IMR-90 (cell line): Measurements from ENCODE around the gene PLCB2. TPM values are rescaled to one million over a fixed set of nuclear protein-coding genes. Genes with fewer than 3 reads are reported as not detected.

Experiments
- ATAC-seq: fragments of 200-7000 bp; cut with Tn5 transposase; 2 replicates; pipeline ENCODE4 v1.9.1; 2020; ENCODE audit warnings: low read depth, mild to moderate bottlenecking, moderate library complexity
- BruUV-seq: library from RNA; stranded (reverse); fragments of 400-500 nt; replicated peaks from 2 replicates; lab custom pipeline; 2021; lab: Mats Ljungman, UMichigan
- CTCF ChIA-PET: fragments of 300-600 bp; formaldehyde crosslinking; extraction: SDS; loops from one replicate; lab custom pipeline; 2021; ENCODE audit warnings: antibody characterized with exemption; lab: Yijun Ruan, JAX
- POLR2A ChIA-PET: fragments of 300-600 bp; sonication (Branson Sonifier 250); formaldehyde crosslinking; loops from one replicate; lab custom pipeline; 2022; ENCODE audit warnings: antibody characterized with exemption; ENCODE audit not compliant: unreplicated experiment; lab: Charles Lee
- DNase-seq: peaks from one replicate; pipeline ENCODE4 v3.0.0; 2013
- H2AFZ ChIP-seq: replicated peaks from 2 replicates; pipeline ENCODE3; 2013; ENCODE audit warnings: low read length, mild to moderate bottlenecking; ENCODE audit not compliant: poor library complexity
- H2AK5ac ChIP-seq: 2 replicates; pipeline ENCODE4 v1.6.1; 2013; ENCODE audit warnings: low read depth, low read length, inconsistent platforms
- H2AK9ac ChIP-seq: replicated peaks from 2 replicates; pipeline ENCODE3; 2013; ENCODE audit warnings: mild to moderate bottlenecking, low read depth, low read length, moderate library complexity; ENCODE audit not compliant: poor library complexity
- H2BK120ac ChIP-seq: 2 replicates; pipeline ENCODE4 v1.6.1; 2013; ENCODE audit warnings: low read depth, low read length, inconsistent platforms
- H2BK15ac ChIP-seq: 3 replicates; pipeline ENCODE4 v1.6.1; 2013; ENCODE audit warnings: low read depth, low read length, inconsistent platforms
- H2BK20ac ChIP-seq: 2 replicates; pipeline ENCODE4 v1.6.1; 2013; ENCODE audit warnings: low read depth, mild to moderate bottlenecking, inconsistent platforms, low read length, moderate library complexity
- H2BK5ac ChIP-seq: 2 replicates; pipeline ENCODE4 v1.6.1; 2013; ENCODE audit warnings: mild to moderate bottlenecking, low read depth, low read length, inconsistent platforms; ENCODE audit not compliant: poor library complexity, severe bottlenecking
- H3K14ac ChIP-seq: replicated peaks from 2 replicates; pipeline ENCODE4 v1.6.1; 2013; ENCODE audit warnings: low read depth, low read length, inconsistent platforms
- H3K18ac ChIP-seq: 2 replicates; pipeline ENCODE4 v1.6.1; 2013; ENCODE audit warnings: low read depth, low read length, control low read depth
- H3K23ac ChIP-seq: 2 replicates; pipeline ENCODE4 v1.6.1; 2013; ENCODE audit warnings: low read depth, low read length, inconsistent platforms
- H3K27ac ChIP-seq: 2 replicates; pipeline ENCODE4 v1.5.1; 2013; ENCODE audit warnings: mild to moderate bottlenecking, control low read depth, low read length; ENCODE audit not compliant: insufficient read depth
- H3K27me3 ChIP-seq: 2 replicates; pipeline ENCODE4 v1.6.1; 2013; ENCODE audit warnings: low read length; ENCODE audit not compliant: control insufficient read depth, insufficient read depth
- H3K36me3 ChIP-seq: 2 replicates; pipeline ENCODE4 v1.6.1; 2013; ENCODE audit warnings: low read length, mixed read lengths; ENCODE audit not compliant: control insufficient read depth, insufficient read depth
- H3K4ac ChIP-seq: 2 replicates; pipeline ENCODE4 v1.6.1; 2013; ENCODE audit warnings: low read depth, low read length, inconsistent platforms
- H3K4me1 ChIP-seq: 2 replicates; pipeline ENCODE4 v1.6.1; 2013; ENCODE audit warnings: low read length, mixed read lengths; ENCODE audit not compliant: control insufficient read depth, insufficient read depth
- H3K4me2 ChIP-seq: 2 replicates; pipeline ENCODE4 v1.6.1; 2013; ENCODE audit warnings: low read depth, mild to moderate bottlenecking, control low read depth, low read length, moderate library complexity
- H3K4me3 ChIP-seq: 2 replicates; pipeline ENCODE4 v1.5.1; 2013; ENCODE audit warnings: low read depth, mild to moderate bottlenecking, control low read depth, low read length, moderate library complexity; ENCODE audit not compliant: insufficient read depth
- H3K56ac ChIP-seq: 2 replicates; pipeline ENCODE4 v1.6.1; 2013; ENCODE audit warnings: low read length, inconsistent platforms; ENCODE audit not compliant: insufficient read depth; ENCODE audit errors: extremely low read depth
- H3K79me1 ChIP-seq, 2 experiments: 2 replicates each; pipeline ENCODE4 v1.6.1; 2013; ENCODE audit warnings: low read length in 2 of 2, inconsistent platforms in 1 of 2, low read depth in 1 of 2
- H3K9ac ChIP-seq: 2 replicates; pipeline ENCODE4 v1.6.1; 2013; ENCODE audit warnings: low read depth, low read length, control low read depth
- H3K9me1 ChIP-seq: 2 replicates; pipeline ENCODE4 v1.6.1; 2013; ENCODE audit warnings: low read length, inconsistent platforms; ENCODE audit not compliant: insufficient read depth
- H3K9me3 ChIP-seq: 2 replicates; pipeline ENCODE4 v1.6.1; 2013; ENCODE audit warnings: low read length; ENCODE audit not compliant: control insufficient read depth, insufficient read depth
- H4K20me1 ChIP-seq: 2 replicates; pipeline ENCODE4 v1.6.1; 2013; ENCODE audit warnings: low read length, inconsistent platforms; ENCODE audit not compliant: insufficient read depth
- H4K5ac ChIP-seq: 2 replicates; pipeline ENCODE4 v1.6.1; 2013; ENCODE audit warnings: mild to moderate bottlenecking, low read depth, low read length, control low read depth
- H4K8ac ChIP-seq, 2 experiments: 2 replicates each; pipeline ENCODE4 v1.6.1; 2013; ENCODE audit warnings: low read depth in 2 of 2, low read length in 2 of 2, control low read depth in 1 of 2, inconsistent platforms in 1 of 2
- H4K91ac ChIP-seq: 2 replicates; pipeline ENCODE4 v1.6.1; 2013; ENCODE audit warnings: low read depth, low read length, inconsistent platforms; ENCODE audit not compliant: insufficient read depth
- BHLHE40 ChIP-seq: fragments of 150-350 bp; IDR thresholded peaks from 2 replicates; pipeline ENCODE4 v1.6.1; 2016; ENCODE audit warnings: mild to moderate bottlenecking, low read depth, low read length
- CHD1 ChIP-seq: IDR thresholded peaks from 2 replicates; pipeline ENCODE4 v1.6.1; 2012; ENCODE audit warnings: low read depth, low read length, improper control_type of control experiment
- FOS ChIP-seq: fragments of 150-350 bp; IDR thresholded peaks from 2 replicates; pipeline ENCODE4 v1.6.1; 2016; ENCODE audit warnings: low read depth, low read length
- MAFK ChIP-seq: IDR thresholded peaks from 2 replicates; pipeline ENCODE4 v1.6.1; 2012; ENCODE audit warnings: low read depth, low read length, improper control_type of control experiment
- MAZ ChIP-seq: IDR thresholded peaks from 2 replicates; pipeline ENCODE4 v1.6.1; 2012; ENCODE audit warnings: low read depth, mild to moderate bottlenecking, low read length, improper control_type of control experiment, moderate library complexity, borderline replicate concordance
- MXI1 ChIP-seq: IDR thresholded peaks from 2 replicates; pipeline ENCODE4 v1.6.1; 2012; ENCODE audit warnings: low read depth, mild to moderate bottlenecking, low read length, moderate library complexity, borderline replicate concordance
- POLR2A ChIP-seq: IDR thresholded peaks from 2 replicates; pipeline ENCODE4 v1.6.1; 2012; ENCODE audit warnings: mild to moderate bottlenecking, low read depth, low read length
- RCOR1 ChIP-seq: IDR thresholded peaks from 2 replicates; pipeline ENCODE4 v1.6.1; 2012; ENCODE audit warnings: mild to moderate bottlenecking, low read length, improper control_type of control experiment; ENCODE audit not compliant: insufficient replicate concordance
- WGBS, 2 experiments: methylation state at CpG; one replicate each; pipeline versions ENCODE4 v1.1.5 to v1.1.7; 2013; ENCODE audit warnings: missing lambda C conversion rate in 2 of 2; ENCODE audit not compliant: insufficient read length in 1 of 2; ENCODE audit errors: extremely low coverage in 2 of 2; 5-methylcytosine and 5-hydroxymethylcytosine counted together
- dilution Hi-C: fragments of 300-500 bp; cut with HindIII; formaldehyde crosslinking; loops from one replicate; pipeline ENCODE4 v1.14.3; 2018; ENCODE audit warnings: low sequenced_read_pairs; ENCODE audit not compliant: unreplicated experiment
- in situ Hi-C: fragments of 300-500 bp; cut with MboI; formaldehyde crosslinking; loops from 3 replicates; pipeline ENCODE4 v1.14.3; 2019; ENCODE audit warnings: low sequenced_read_pairs, inconsistent platforms, mixed read lengths
- intact Hi-C: fragments of 100-400 bp; cut with micrococcal nuclease; formaldehyde crosslinking; loops from 2 replicates; pipeline ENCODE4 v1.10.0; 2022
- polyA plus RNA-seq, 3 experiments: library from polyadenylated mRNA; depleted of rRNA; stranded (reverse); fragments of >200 nt; gene quantifications; 2 replicates each; pipeline ENCODE4 v1.2.3, GENCODE V29; 2012; ENCODE audit warnings: low replicate concordance in 1 of 3
- total RNA-seq: library from RNA; depleted of rRNA; stranded (reverse); fragments of >200 nt; gene quantifications from 2 replicates; pipeline ENCODE4 v1.2.3, GENCODE V29; 2012
- TF ChIP-seq, protein P1 (sequence below): conservative IDR thresholded peaks from 2 replicates; pipeline ENCODE4 v1.5.1; 2012; ENCODE audit warnings: mild to moderate bottlenecking, low read depth, low read length, improper control_type of control experiment
- TF ChIP-seq, protein P2 (sequence below): fragments of 150-350 bp; IDR thresholded peaks from 2 replicates; pipeline ENCODE4 v1.6.1; 2017; ENCODE audit warnings: mild to moderate bottlenecking, antibody characterized with exemption, low read length, low read depth

Gene PLCB2
- total and polyA plus RNA-seq, 2 of the 4 experiments (the other 2 are of a cell fraction) = 0.18 to 1.4 TPM

DNA sequence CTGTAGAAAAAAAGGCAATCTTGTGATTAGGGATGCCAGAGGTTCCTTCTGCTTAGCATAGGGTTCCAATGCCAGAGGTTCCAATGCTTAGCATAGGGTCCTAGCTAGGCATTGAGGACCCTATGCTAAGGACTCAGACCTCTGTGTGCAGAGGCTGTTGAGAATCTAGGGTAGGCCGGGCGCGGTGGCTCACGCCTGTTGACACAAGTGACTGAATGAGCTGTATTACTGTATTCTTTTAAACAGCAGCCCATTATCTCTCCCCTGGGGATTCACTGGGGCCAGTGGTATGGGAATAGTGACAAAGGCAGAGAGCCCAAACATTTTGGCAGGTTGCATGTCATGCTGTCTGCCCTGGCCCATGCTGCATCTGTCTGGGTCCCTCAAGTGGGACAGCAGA lies 52.7 kb downstream of the PLCB2 start:
- Histone ChIP-seq H3K9me1 (peaks cover 4% of the 10 kb centered on the region; the same call in 1 of the 2 replicates), H4K20me1 (no peaks in the 10 kb centered on the region), H2AFZ (no peak overlapping the region), H3K23ac (no peak overlapping the region), H2AK5ac (no peak overlapping the region), H3K9me3 (no peaks in the 10 kb centered on the region), H2AK9ac (no peak overlapping the region), H3K4me3 (no peak overlapping the region), H3K18ac (no peak overlapping the region), H2BK5ac (no peak overlapping the region), H2BK20ac (no peak overlapping the region), H3K56ac (no peak overlapping the region), H3K27me3 (peaks cover 52% of the 10 kb centered on the region), H3K9ac (no peak overlapping the region), H4K91ac (no peak overlapping the region), H3K36me3 (no peaks in the 10 kb centered on the region), H2BK15ac (no peak overlapping the region), H3K79me1 (no peaks in the 10 kb centered on the region), H4K8ac (no peak overlapping the region), H4K5ac (no peak overlapping the region), H2BK120ac (no peak overlapping the region), H3K14ac (no peak overlapping the region), H3K4me2 (no peak overlapping the region), H3K4me1 (peaks cover 3% of the 10 kb centered on the region; the same call in 1 of the 2 replicates), H3K27ac (no peak overlapping the region), H3K4ac (no peak overlapping the region)
- TF ChIP-seq MXI1 (no peak), RCOR1 (no peak), MAZ (no peak), BHLHE40 (no peak), POLR2A (no peak), MAFK (no peak), FOS (no peak), CHD1 (no peak)
- TF ChIP-seq, protein P1, sequence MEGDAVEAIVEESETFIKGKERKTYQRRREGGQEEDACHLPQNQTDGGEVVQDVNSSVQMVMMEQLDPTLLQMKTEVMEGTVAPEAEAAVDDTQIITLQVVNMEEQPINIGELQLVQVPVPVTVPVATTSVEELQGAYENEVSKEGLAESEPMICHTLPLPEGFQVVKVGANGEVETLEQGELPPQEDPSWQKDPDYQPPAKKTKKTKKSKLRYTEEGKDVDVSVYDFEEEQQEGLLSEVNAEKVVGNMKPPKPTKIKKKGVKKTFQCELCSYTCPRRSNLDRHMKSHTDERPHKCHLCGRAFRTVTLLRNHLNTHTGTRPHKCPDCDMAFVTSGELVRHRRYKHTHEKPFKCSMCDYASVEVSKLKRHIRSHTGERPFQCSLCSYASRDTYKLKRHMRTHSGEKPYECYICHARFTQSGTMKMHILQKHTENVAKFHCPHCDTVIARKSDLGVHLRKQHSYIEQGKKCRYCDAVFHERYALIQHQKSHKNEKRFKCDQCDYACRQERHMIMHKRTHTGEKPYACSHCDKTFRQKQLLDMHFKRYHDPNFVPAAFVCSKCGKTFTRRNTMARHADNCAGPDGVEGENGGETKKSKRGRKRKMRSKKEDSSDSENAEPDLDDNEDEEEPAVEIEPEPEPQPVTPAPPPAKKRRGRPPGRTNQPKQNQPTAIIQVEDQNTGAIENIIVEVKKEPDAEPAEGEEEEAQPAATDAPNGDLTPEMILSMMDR = no peak
- TF ChIP-seq, protein P2, sequence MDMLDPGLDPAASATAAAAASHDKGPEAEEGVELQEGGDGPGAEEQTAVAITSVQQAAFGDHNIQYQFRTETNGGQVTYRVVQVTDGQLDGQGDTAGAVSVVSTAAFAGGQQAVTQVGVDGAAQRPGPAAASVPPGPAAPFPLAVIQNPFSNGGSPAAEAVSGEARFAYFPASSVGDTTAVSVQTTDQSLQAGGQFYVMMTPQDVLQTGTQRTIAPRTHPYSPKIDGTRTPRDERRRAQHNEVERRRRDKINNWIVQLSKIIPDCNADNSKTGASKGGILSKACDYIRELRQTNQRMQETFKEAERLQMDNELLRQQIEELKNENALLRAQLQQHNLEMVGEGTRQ = no peak
- no CpG with 5 or more reads among the region's 4 CpGs for WGBS, 2 experiments
- no TSS peak for BruUV-seq
- ChIA-PET POLR2A (no interaction called here), CTCF (no interaction called here)
- in situ Hi-C loops (no loop called here), dilution Hi-C loops (no loop called here), intact Hi-C loops (no loop called here)
- ATAC-seq (no peak), DNase-seq (no peak)
